ENCODE data around the gene AGAP3.

DNA sequence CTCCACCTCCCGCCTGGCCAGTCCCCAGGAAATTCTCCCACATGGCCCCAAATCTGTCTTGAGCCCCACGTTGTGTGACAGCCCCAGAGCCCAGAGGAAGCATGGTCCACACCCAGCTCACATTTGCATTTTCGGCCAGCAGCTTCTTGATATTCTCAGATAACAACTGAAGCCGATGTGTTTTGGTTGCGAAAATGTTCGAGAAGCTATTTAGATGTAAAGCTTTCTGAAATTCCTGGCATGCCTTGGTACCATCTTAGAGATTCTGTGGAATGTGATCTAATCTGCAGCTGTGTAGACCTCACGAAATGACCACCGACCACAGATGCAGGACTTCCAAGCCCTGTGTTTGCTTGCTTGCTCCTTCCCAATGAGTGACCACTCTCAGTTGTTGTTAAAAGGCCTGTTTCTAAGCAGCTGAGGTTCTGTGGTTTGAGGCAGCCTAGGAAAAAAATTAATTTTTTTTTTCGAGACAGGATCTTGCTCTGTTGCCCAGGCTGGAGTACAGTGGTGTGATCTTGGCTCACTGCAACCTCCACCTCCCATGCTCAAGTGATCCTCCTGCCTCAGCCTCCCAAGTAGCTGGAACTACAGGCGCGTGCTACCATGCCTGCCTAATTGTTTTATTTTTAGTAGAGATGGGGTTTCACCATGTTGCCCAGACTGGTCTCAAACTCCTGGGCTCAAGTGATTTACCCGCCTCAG lies 18.1 kb upstream of the AGAP3 start:
- TF ChIP-seq, protein P1, sequence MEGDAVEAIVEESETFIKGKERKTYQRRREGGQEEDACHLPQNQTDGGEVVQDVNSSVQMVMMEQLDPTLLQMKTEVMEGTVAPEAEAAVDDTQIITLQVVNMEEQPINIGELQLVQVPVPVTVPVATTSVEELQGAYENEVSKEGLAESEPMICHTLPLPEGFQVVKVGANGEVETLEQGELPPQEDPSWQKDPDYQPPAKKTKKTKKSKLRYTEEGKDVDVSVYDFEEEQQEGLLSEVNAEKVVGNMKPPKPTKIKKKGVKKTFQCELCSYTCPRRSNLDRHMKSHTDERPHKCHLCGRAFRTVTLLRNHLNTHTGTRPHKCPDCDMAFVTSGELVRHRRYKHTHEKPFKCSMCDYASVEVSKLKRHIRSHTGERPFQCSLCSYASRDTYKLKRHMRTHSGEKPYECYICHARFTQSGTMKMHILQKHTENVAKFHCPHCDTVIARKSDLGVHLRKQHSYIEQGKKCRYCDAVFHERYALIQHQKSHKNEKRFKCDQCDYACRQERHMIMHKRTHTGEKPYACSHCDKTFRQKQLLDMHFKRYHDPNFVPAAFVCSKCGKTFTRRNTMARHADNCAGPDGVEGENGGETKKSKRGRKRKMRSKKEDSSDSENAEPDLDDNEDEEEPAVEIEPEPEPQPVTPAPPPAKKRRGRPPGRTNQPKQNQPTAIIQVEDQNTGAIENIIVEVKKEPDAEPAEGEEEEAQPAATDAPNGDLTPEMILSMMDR (IDR thresholded peaks at IDR 0.05) = no peak
- TF ChIP-seq EZH2 (IDR thresholded peaks at IDR 0.05; ENCODE audit: borderline replicate concordance, insufficient read depth, low read depth, low read length, poor library complexity, severe bottlenecking) = no peak
